Upper lobe of left lung (tissue), 6 donors: Measurements from ENCODE around the gene CCND1. TPM values are rescaled to one million over a fixed set of nuclear protein-coding genes. Genes with fewer than 3 reads are reported as not detected.
A peak's percentile ranks its signal among the peaks of the same experiment; 100 is the strongest.

Experiments
- ATAC-seq, 2 donors: fragments of 200-7000 bp; cut with Tn5 transposase; one replicate each; pipeline ENCODE4 v1.9.1; 2022; ENCODE audit warnings: mild to moderate bottlenecking in 2 of 2, moderate library complexity in 2 of 2; ENCODE audit not compliant: low FRiP score in 2 of 2
- DNase-seq, 2 donors: peaks; one replicate each; pipeline ENCODE4 v3.0.0-alpha.2; 2019 to 2020
- H3K27ac ChIP-seq, 4 donors: fragments of 200-600 bp; sonication (generic); one replicate each; pipeline ENCODE4 v1.5.1; 2016 to 2019
- H3K27me3 ChIP-seq, 4 donors: fragments of 200-600 bp; sonication (generic); one replicate each; pipeline ENCODE4 v1.5.1; 2017 to 2019
- H3K36me3 ChIP-seq, 4 donors: fragments of 200-600 bp; sonication (generic); one replicate each; pipeline ENCODE4 v1.5.1; 2016 to 2019
- H3K4me1 ChIP-seq, 4 donors: fragments of 200-600 bp; sonication (generic); one replicate each; pipeline ENCODE4 v1.5.1; 2018 to 2019
- H3K4me3 ChIP-seq, 4 donors: fragments of 200-600 bp; sonication (generic); one replicate each; pipeline ENCODE4 v1.5.1; 2017 to 2019; ENCODE audit warnings: mild to moderate bottlenecking in 2 of 4, moderate library complexity in 1 of 4
- H3K9me3 ChIP-seq, 4 donors: fragments of 200-600 bp; sonication (generic); one replicate each; pipeline ENCODE4 v1.5.1; 2018 to 2019
- EP300 ChIP-seq, 4 donors: sonication (generic); formaldehyde crosslinking; IDR thresholded peaks; one replicate each; pipeline ENCODE4 v1.5.1; 2017; ENCODE audit warnings: antibody characterized with exemption in 4 of 4, control low read depth in 2 of 4
- POLR2A ChIP-seq, 4 donors: fragments of 450-650 bp; IDR thresholded peaks; one replicate each; pipeline ENCODE4 v1.5.1; 2016 to 2017; ENCODE audit warnings: antibody characterized with exemption in 4 of 4, mild to moderate bottlenecking in 2 of 4
- POLR2AphosphoS5 ChIP-seq, 2 donors: sonication (generic); formaldehyde crosslinking; IDR thresholded peaks; one replicate each; pipeline ENCODE4 v1.5.1; 2017; ENCODE audit warnings: antibody characterized with exemption in 2 of 2
- WGBS, 2 donors: methylation state at CpG; one replicate each; pipeline ENCODE4 v1.1.5; 2017 to 2018; 5-methylcytosine and 5-hydroxymethylcytosine counted together
- total RNA-seq, 6 donors: library from RNA; depleted of rRNA in 4 of 6; stranded (reverse); fragments of >200 nt in 4 of 6; gene quantifications; one replicate each; pipeline versions ENCODE4 v1.1.0 to v1.2.1, GENCODE V29; 2016 to 2021
- TF ChIP-seq, protein P1 (sequence below), 6 experiments: fragments of 450-650 bp in 4 of 6; fragments of 200-600 bp in 2 of 6; sonication (generic) in 2 of 6; IDR thresholded peaks; one replicate each; pipeline ENCODE4 v1.5.1; 2016 to 2019; ENCODE audit warnings: antibody characterized with exemption in 6 of 6
- donor health status: DM: no; HTN: no; CAD: no; lungs with moderate emphysema.
- donor health status: DM: no; HTN: yes; CAD: no; lungs with severe emphysema.

Gene CCND1
- total RNA-seq, 6 donors from 2014 or later = 23.0 to 404 (median 237) TPM

DNA sequence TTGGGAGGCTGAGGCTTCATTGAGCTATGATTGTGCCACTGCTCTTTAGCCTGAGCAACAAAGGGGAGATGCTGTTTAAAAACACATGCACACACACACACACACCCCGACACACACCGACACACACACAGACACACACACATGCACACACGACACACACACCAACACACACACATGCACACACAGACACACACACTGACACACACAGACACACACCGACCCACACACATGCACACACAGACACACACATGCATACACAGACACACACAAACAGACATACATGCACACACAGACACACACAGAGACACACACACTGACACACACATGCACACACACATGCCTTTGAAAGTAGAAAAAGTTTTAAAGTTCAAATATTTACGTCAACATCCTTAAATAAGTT is 39.7 kb downstream of the CCND1 start:
- Histone ChIP-seq H3K27me3 (no peaks in the 10 kb centered on the region), H3K4me1 (peaks cover under 1 to 4% (median 3%) of the 10 kb centered on the region in 4 donors), H3K9me3 (no peaks in the 10 kb centered on the region), H3K27ac (no peak overlapping the region), H3K4me3 (no peak overlapping the region), H3K36me3 (no peaks in the 10 kb centered on the region)
- DNase-seq = no peak
- no peak for TF ChIP-seq EP300 (IDR thresholded peaks at IDR 0.05)
- no peak for TF ChIP-seq POLR2AphosphoS5 (IDR thresholded peaks at IDR 0.05)
- no peak for TF ChIP-seq POLR2A (IDR thresholded peaks at IDR 0.05)
- TF ChIP-seq, protein P1, sequence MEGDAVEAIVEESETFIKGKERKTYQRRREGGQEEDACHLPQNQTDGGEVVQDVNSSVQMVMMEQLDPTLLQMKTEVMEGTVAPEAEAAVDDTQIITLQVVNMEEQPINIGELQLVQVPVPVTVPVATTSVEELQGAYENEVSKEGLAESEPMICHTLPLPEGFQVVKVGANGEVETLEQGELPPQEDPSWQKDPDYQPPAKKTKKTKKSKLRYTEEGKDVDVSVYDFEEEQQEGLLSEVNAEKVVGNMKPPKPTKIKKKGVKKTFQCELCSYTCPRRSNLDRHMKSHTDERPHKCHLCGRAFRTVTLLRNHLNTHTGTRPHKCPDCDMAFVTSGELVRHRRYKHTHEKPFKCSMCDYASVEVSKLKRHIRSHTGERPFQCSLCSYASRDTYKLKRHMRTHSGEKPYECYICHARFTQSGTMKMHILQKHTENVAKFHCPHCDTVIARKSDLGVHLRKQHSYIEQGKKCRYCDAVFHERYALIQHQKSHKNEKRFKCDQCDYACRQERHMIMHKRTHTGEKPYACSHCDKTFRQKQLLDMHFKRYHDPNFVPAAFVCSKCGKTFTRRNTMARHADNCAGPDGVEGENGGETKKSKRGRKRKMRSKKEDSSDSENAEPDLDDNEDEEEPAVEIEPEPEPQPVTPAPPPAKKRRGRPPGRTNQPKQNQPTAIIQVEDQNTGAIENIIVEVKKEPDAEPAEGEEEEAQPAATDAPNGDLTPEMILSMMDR (IDR thresholded peaks at IDR 0.05) = no peak
- 89 to 95% methylated on average over 5 of the region's 5 CpGs for WGBS, 2 donors
- no peak for ATAC-seq

DNA sequence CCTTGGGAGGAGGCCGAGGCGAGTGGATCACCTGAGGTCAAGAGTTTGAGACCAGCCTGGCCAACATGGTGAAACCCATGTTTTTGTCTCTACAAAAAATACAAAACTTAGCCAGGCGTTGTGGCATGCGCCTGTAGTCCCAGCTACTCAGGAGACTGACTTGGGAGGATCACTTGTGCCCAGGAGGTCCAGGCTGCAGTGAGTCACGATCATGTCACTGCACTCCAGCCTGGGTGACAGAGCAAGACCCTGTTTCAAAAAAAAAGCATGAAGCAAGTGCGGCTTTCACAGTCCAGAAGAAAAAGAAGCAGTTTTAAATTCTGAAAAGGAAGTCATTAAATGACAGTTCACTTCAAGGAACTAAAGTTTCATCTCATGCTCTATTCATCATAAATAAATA is 41.3 kb downstream of the CCND1 start:
- Histone ChIP-seq H3K9me3 (no peaks in the 10 kb centered on the region), H3K36me3 (no peaks in the 10 kb centered on the region), H3K27ac (no peak overlapping the region), H3K4me3 (no peak overlapping the region), H3K27me3 (no peaks in the 10 kb centered on the region), H3K4me1 (peaks cover 0 to 8% (median 6%) of the 10 kb centered on the region in 4 donors)
- 83 to 94% methylated on average over 6 of the region's 6 CpGs for WGBS, 2 donors
- no peak for ATAC-seq
- no peak for DNase-seq
- no peak for TF ChIP-seq POLR2A (IDR thresholded peaks at IDR 0.05)
- TF ChIP-seq, protein P1 (IDR thresholded peaks at IDR 0.05) = no peak
- TF ChIP-seq POLR2AphosphoS5 (IDR thresholded peaks at IDR 0.05) = no peak
- no peak for TF ChIP-seq EP300 (IDR thresholded peaks at IDR 0.05)

DNA sequence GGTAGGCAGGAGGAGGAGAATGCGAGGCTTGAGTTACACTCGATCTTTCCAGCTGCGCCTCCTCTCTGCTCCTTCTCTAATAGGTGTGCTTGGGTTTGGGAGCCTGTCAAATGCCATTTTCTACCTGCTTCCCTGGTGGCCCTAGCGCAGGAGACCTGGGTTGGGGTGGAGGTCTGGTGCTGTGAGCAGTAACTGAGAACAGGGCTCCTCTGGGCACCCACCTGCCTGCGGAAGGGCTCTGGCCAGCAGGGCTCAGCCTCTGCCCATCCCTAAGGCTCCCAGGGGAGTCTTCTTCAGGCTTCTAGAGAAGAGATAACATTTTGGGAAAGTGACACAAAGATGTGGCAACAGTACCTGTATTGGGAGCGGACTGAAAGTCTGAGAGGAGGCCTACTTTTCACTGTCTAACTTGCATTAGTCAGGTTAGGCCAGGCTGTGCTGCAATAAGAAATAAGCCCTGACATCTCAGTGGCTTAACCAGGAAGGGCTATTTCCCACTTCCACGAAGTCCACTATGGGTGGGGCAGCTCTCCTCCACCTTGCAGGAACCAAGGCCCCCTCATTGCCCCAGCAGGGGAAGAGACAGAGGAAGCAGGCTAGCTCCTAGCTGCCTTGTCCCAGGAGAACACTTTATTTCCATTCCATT is 41.8 kb downstream of the CCND1 start:
- ATAC-seq (no peak), DNase-seq (no peak)
- Histone ChIP-seq H3K27me3 (no peaks in the 10 kb centered on the region), H3K4me3 (no peak overlapping the region), H3K9me3 (no peaks in the 10 kb centered on the region), H3K27ac (no peak overlapping the region), H3K4me1 (peaks cover 0 to 8% (median 6%) of the 10 kb centered on the region in 4 donors), H3K36me3 (no peaks in the 10 kb centered on the region)
- 84 to 94% methylated on average over 6 to 7 of the region's 7 CpGs for WGBS, 2 donors
- TF ChIP-seq POLR2A (IDR thresholded peaks at IDR 0.05) (no peak), POLR2AphosphoS5 (IDR thresholded peaks at IDR 0.05) (no peak), EP300 (IDR thresholded peaks at IDR 0.05) (no peak)
- TF ChIP-seq, protein P1 (IDR thresholded peaks at IDR 0.05) = no peak

DNA sequence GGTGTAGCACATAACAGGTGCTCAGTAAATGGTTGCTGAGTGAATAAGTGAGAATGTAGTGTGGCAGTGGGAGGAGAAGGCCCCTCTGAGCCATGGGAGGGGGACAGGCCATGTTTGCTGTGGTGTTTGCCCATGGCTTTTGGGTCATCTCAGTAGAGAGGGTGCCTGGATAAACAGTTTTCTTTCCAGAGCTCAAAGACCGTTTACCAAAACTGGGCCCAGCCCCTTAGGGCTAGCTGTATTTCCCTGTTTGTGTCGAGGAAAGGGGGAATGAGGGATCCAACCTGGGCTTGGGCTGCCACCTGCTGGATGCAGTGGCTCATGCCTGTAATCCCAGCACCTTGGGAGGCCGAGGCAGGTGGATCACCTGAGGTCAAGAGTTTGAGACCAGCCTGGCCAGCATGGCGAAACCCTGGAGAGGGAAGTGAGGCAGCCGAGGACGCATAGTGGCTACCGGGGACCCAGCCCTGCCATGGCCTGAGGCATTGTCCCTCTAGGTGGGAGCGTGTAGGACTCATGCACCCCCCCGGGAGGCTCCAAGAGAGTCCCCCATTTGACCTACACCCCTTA is 42.9 kb downstream of the CCND1 start:
- no peak for TF ChIP-seq POLR2A (IDR thresholded peaks at IDR 0.05)
- TF ChIP-seq, protein P1 (IDR thresholded peaks at IDR 0.05) = peak in 4 of 6 experiments; percentile 23 to 62 (median 30)
- ATAC-seq = no peak
- Histone ChIP-seq H3K27me3 (no peaks in the 10 kb centered on the region), H3K36me3 (no peaks in the 10 kb centered on the region), H3K4me3 (no peak overlapping the region), H3K27ac (no peak overlapping the region), H3K4me1 (peaks cover 0 to 8% (median 6%) of the 10 kb centered on the region in 4 donors), H3K9me3 (no peaks in the 10 kb centered on the region)
- DNase-seq = no peak
- WGBS, 2 donors = 46 to 98% methylated on average over 6 to 9 of the region's 9 CpGs

DNA sequence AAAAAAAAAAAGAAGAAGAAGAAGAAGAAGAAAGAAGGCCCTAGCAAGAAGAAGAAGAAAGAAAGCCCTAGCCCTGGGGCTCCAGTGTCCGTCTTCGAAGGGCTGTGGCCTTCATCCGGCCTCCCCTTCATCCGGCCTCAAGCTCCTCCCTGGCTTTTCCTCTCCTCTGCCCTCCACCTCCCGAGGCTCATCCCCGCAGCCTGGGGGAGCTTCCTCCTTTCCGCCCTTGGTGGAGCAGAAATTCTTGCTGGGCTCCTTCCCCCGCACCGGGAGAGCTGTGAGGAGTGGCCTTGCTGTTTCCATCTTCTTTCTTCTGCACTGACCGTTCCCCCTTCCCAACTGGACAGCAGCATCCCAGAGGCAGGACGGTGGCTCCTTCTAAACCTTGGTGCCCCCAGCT is 43.7 kb downstream of the CCND1 start:
- DNase-seq (no peak), ATAC-seq (no peak)
- no peak for TF ChIP-seq POLR2A (IDR thresholded peaks at IDR 0.05)
- WGBS, 2 donors = 64 to 66% methylated on average over 11 of the region's 11 CpGs
- Histone ChIP-seq H3K9me3 (no peaks in the 10 kb centered on the region), H3K4me3 (no peak overlapping the region), H3K36me3 (no peaks in the 10 kb centered on the region), H3K27me3 (no peaks in the 10 kb centered on the region), H3K4me1 (peaks cover 0 to 8% (median 6%) of the 10 kb centered on the region in 4 donors), H3K27ac (no peak overlapping the region)
